Muscle layer of colon (tissue), 2 donors: ENCODE measurements around the gene ME3.
"Not testable (repeated sequence)": the region's sequence is repeated elsewhere in the genome, so short reads cannot be mapped to it uniquely, and the experiment has no call there.

Experiments
- H3K27ac ChIP-seq: one replicate; pipeline ENCODE4 v1.7.0; 2013; ENCODE audit warnings: low read depth, mild to moderate bottlenecking, low read length, moderate library complexity
- H3K27me3 ChIP-seq, 2 donors: one replicate each; pipeline ENCODE4 v1.7.0; 2013; ENCODE audit warnings: low read length in 2 of 2, mild to moderate bottlenecking in 2 of 2; ENCODE audit not compliant: insufficient read depth in 2 of 2, control insufficient read depth in 1 of 2
- H3K36me3 ChIP-seq: one replicate; pipeline ENCODE4 v1.7.0; 2013; ENCODE audit warnings: mild to moderate bottlenecking, low read length; ENCODE audit not compliant: insufficient read depth
- H3K4me1 ChIP-seq: one replicate; pipeline ENCODE4 v1.7.0; 2013; ENCODE audit warnings: mild to moderate bottlenecking, low read length; ENCODE audit not compliant: insufficient read depth
- H3K4me3 ChIP-seq, 2 donors: one replicate each; pipeline ENCODE4 v1.7.0; 2013; ENCODE audit warnings: low read length in 2 of 2, low read depth in 1 of 2, mild to moderate bottlenecking in 1 of 2, moderate library complexity in 1 of 2
- H3K9ac ChIP-seq: one replicate; pipeline ENCODE4 v1.7.0; 2013; ENCODE audit warnings: low read length
- H3K9me3 ChIP-seq: one replicate; pipeline ENCODE4 v1.7.0; 2013; ENCODE audit warnings: mild to moderate bottlenecking, low read length
- donor health status: abdominal sarcoma.
- donor health status: Adenocarcinoma of cecum.

ME3 gene

DNA sequence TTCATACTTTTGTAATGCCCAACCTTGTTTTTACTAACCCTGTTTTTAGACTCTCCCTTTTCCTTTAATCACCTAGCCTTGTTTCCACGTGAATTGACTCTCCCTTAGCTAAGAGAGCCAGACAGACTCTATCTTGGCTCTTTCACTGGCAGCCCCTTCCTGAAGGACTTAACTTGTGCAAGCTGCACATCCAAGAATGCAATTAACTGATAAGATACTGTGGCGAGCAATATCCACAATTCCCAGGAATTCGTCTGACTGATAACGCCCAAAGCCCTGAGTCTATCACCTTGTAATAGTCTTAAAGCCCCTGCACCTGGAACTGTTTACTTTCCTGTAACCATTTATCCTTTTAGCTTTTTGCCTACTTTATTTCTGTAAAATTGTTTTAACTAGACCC is 248.9 kb downstream of the ME3 start:
- not testable (repeated sequence) for H3K4me1 ChIP-seq, H3K9ac ChIP-seq, H3K9me3 ChIP-seq, H3K4me3 ChIP-seq, H3K27me3 ChIP-seq, H3K36me3 ChIP-seq, H3K27ac ChIP-seq

DNA sequence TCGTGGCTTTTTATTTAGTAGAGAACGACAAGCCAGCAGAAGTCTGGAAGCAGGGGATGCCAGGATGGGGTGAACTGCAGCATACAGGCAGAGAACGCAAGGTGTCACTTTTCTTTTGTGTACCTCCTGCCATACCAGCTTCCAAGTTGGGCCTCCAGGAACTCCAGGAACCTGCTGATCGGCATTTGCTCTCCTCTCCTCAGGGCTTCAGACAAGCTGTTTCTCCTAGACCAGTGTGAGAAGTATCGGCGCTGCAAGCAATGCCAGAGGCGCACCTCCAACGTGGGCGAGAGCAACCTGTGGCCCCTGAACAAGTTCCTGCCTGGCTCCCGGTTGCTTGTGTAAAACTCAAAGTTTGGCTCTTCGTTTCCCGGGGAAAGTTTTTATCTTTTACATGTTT is 250.0 kb downstream of the ME3 start:
- H3K27me3 ChIP-seq: no peaks in the 10 kb centered on the region
- H3K4me3 ChIP-seq: no peak overlapping the region
- H3K4me1 ChIP-seq: no peaks in the 10 kb centered on the region
- no peaks in the 10 kb centered on the region for H3K9me3 ChIP-seq
- H3K9ac ChIP-seq: no peak overlapping the region
- H3K36me3 ChIP-seq: no peaks in the 10 kb centered on the region
- H3K27ac ChIP-seq: no peak overlapping the region

DNA sequence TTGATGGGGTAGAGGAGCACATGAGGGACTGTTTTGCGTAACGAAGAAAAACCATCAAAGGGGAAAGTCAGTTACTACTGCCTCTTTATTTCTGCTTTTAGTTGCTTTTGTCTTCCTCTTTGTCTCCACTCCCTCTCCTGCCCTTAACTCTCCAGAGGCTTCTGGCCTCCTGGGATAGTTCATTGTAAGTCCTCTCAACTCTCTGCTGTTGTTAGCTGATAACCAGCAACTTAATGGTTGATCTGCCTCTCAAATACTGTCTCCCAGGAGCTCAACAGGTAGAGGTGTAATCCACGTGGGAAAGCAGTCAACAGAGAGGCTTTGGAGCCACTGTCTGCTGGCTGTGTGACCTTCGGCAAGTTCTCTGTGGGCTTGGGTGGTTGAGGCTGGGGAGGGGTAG is 250.5 kb downstream of the ME3 start:
- Histone ChIP-seq H3K4me3 (no peak overlapping the region), H3K4me1 (no peaks in the 10 kb centered on the region), H3K36me3 (no peaks in the 10 kb centered on the region), H3K9me3 (no peaks in the 10 kb centered on the region), H3K9ac (no peak overlapping the region), H3K27ac (no peak overlapping the region), H3K27me3 (no peaks in the 10 kb centered on the region)

DNA sequence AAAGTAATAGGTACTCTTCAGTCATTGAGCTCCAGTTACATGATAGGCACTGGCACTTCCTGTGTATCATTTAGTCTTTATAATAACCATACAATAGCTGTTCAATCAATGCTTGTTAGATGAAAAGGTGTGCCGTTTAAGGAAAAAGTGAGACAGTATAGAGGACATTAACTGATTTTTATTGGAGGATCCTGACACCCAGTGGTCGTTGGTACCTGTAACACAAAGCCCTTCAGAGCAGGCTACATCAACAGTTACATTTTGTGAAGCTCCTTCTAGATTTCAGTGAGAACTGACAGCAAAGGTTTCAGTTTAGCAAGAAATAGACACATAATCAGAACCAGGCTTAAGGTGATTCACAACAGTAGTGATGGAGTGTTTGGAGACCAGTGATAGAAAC is 253.5 kb downstream of the ME3 start:
- no peaks in the 10 kb centered on the region for H3K27me3 ChIP-seq
- no peaks in the 10 kb centered on the region for H3K4me1 ChIP-seq
- H3K9ac ChIP-seq: no peak overlapping the region
- no peak overlapping the region for H3K27ac ChIP-seq
- H3K36me3 ChIP-seq: no peaks in the 10 kb centered on the region
- H3K9me3 ChIP-seq: no peaks in the 10 kb centered on the region
- no peak overlapping the region for H3K4me3 ChIP-seq

DNA sequence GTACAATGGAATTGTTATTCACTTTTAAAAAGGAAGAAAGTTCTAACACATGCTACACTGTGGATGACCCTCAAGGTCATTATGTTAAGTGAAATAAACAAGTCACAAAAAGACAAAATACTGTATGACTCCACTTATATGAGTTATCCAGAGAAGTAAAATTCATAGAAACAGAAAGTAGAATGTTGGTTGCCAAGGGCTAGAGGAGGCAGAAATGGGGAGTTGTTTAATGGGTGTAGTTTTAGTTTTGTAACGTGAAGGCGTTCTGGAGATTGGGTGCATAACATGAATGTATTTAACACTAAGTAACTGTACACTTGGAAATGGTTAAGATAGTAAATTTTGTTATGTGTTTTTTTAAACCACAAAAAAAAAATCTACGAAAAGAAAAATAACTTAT is 253.9 kb downstream of the ME3 start:
- Histone ChIP-seq H3K27ac (no peak overlapping the region), H3K4me3 (no peak overlapping the region), H3K4me1 (no peaks in the 10 kb centered on the region), H3K36me3 (no peaks in the 10 kb centered on the region), H3K9ac (no peak overlapping the region), H3K9me3 (no peaks in the 10 kb centered on the region), H3K27me3 (no peaks in the 10 kb centered on the region)

DNA sequence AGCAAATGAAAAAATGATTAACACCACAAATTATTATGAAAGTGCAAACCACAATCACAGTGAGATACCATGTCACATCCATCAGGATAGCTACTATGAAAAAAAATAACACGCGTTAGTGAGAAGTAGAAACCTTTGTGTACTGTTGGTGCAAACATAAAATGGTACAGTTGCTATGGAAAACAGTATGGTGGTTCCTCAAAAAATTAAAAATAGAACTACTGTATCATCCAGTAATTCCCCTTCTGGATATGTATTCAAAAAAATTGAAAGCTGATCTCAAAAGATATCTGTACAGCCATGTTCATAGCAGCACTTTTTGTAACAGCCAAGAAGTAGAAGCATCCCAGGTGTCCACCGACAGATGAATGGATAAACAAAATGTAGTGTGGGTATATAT is 254.3 kb downstream of the ME3 start:
- no peaks in the 10 kb centered on the region for H3K9me3 ChIP-seq
- no peak overlapping the region for H3K9ac ChIP-seq
- no peaks in the 10 kb centered on the region for H3K27me3 ChIP-seq
- H3K4me1 ChIP-seq: no peaks in the 10 kb centered on the region
- H3K36me3 ChIP-seq: no peaks in the 10 kb centered on the region
- H3K27ac ChIP-seq: no peak overlapping the region
- H3K4me3 ChIP-seq: no peak overlapping the region

DNA sequence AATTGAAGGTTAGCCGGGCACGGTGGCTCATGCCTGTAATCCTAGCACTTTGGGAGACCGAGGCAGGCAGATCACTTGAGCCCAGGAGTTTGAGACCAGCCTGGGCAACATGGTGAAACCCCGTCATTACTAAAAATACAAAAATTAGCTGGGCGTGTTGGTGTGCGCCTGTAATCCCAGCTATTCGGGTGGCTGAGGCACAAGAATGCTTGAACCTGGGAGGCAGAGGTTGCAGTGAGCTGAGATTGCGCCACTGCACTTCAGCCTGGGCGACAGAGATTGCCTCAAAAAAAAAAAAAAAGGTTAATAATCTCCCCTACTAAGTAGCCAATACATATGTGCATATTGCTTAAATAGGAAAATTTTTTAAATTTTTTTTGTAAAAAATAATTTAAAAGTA is 255.5 kb downstream of the ME3 start:
- not testable (repeated sequence) for H3K27ac ChIP-seq, H3K4me1 ChIP-seq, H3K9ac ChIP-seq, H3K4me3 ChIP-seq, H3K9me3 ChIP-seq, H3K36me3 ChIP-seq, H3K27me3 ChIP-seq

DNA sequence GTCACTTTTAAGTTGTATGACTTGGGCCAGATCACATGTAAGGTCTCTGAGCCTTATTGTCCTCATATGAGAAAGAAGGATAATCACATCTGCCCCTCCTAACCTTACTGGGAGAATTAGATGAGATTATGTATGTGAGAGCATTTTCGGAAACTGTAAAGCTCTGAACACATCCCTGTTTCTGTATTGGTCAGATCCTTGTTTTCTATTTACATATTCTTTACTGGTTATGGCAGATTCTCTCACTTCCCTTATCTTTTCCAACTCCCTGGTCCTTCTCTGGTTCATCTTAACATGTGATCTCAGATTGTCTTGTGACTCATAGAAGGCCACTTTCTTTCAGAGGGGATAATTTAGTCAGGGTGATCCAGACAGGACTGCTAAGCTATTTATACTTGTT is 255.9 kb downstream of the ME3 start:
- Histone ChIP-seq H3K27me3 (no peaks in the 10 kb centered on the region), H3K4me3 (no peak overlapping the region), H3K4me1 (no peaks in the 10 kb centered on the region), H3K9ac (no peak overlapping the region), H3K36me3 (no peaks in the 10 kb centered on the region), H3K27ac (no peak overlapping the region), H3K9me3 (no peaks in the 10 kb centered on the region)

DNA sequence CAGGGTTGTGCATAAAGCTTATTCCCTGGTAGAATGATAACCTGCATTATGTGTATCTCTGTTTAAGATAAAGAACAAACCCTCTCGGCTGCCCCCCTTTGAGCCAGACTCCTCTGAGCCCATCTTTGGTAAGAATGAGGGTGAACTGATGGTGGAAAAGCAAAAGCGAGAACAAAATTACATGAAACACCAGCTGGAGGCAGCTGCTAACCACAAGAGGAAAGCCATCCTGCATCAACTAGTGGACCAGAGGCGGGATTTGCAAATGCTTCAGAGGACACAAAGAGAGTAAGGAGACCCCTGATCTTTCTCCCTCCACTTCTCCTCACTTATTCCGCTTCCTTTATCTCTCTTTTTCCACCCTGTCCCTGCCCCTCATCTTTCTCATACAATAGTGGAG is 257.4 kb downstream of the ME3 start:
- Histone ChIP-seq H3K27me3 (no peaks in the 10 kb centered on the region), H3K9me3 (no peaks in the 10 kb centered on the region), H3K27ac (no peak overlapping the region), H3K36me3 (no peaks in the 10 kb centered on the region), H3K9ac (no peak overlapping the region), H3K4me1 (no peaks in the 10 kb centered on the region), H3K4me3 (no peak overlapping the region)

DNA sequence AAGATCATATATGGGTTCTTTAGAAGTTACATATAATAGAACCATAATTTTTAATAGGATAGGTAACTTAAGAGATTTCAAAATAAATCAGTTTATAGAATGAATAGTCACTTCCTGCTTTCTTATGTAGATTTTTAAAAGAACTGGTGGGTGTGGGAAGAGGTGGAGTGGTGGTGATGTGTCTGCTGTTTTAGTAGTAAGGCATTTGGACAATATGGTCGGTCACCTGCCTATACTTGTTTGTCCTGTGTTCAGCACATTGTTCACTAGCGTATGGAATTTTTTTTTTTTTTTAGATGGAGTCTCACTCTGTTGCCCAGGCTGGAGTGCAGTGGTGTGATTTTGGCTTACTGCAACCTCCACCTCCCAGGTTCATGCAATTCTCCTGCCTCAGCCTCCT is 258.4 kb downstream of the ME3 start:
- Histone ChIP-seq H3K9me3 (no peaks in the 10 kb centered on the region), H3K4me1 (no peaks in the 10 kb centered on the region), H3K27ac (no peak overlapping the region), H3K36me3 (no peaks in the 10 kb centered on the region), H3K4me3 (no peak overlapping the region), H3K27me3 (no peaks in the 10 kb centered on the region), H3K9ac (no peak overlapping the region)

DNA sequence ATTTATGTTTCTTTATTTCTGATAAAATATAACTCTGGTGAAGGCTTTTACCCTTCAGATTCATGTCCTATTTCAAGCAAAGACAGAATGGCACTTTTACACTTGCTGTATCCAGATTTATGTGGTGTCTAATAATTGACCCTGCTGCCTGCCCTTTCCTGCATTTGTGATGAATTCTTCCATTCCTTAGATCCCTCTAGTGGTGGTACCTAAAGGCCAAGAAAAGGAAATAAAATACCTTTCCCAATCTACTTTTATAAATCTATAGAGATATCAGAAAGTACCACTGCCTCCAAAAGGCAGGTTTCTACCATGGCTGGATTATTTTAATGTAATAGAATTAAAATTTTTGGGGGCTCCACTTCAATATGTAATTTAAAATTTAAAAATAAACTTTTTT is 263.6 kb downstream of the ME3 start:
- Histone ChIP-seq H3K9ac (no peak overlapping the region), H3K27me3 (no peaks in the 10 kb centered on the region), H3K9me3 (no peaks in the 10 kb centered on the region), H3K36me3 (no peaks in the 10 kb centered on the region), H3K4me3 (no peak overlapping the region), H3K27ac (no peak overlapping the region), H3K4me1 (no peaks in the 10 kb centered on the region)

DNA sequence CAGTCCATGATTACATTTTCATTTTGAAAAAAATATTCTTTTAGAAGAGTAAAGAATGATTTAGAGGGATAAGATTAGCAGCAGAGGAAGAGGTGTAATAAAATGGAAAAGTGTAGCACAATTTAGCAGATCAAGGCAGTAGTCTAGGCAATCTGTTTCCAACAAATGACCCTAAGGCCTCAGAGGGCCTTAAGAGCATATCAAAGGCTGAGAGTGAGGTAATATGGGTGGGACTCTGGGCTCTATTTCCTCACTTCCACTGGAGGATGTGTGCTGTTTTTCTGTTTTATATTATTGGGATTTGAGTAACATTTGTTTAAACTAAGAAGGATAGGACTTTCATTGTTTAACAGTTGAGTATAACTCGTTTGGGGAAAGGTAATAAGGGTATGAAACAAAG is 269.0 kb downstream of the ME3 start:
- no peak overlapping the region for H3K4me3 ChIP-seq

DNA sequence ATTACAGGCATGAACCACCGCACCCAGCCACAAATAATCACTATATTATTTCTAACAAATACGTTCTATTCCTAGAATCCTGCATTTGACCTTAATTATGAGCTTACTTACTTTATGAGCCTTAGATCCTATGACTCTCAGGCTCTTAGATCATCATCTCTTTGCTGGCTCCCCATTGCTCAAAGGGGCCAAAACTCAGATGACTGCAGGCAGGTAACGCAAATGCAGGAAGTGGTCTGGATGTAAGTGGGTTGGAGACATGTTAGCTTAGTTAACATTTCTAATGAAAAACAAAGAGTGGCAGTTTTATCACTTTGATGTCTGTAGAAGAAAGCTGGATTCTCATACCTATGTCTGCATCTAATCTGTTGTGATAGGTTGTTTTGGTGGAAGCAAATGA is 274.3 kb downstream of the ME3 start:
- H3K9me3 ChIP-seq: no peaks in the 10 kb centered on the region
- H3K4me3 ChIP-seq: no peak overlapping the region
- no peaks in the 10 kb centered on the region for H3K27me3 ChIP-seq
- H3K4me1 ChIP-seq: peaks cover 8% of the 10 kb centered on the region
- no peak overlapping the region for H3K9ac ChIP-seq
- H3K36me3 ChIP-seq: no peaks in the 10 kb centered on the region
- H3K27ac ChIP-seq: no peak overlapping the region

More for the DNA sequence above, 269.0 kb downstream of the ME3 start:
- Histone ChIP-seq H3K4me1 (no peaks in the 10 kb centered on the region), H3K9me3 (no peaks in the 10 kb centered on the region), H3K27me3 (no peaks in the 10 kb centered on the region), H3K27ac (no peak overlapping the region), H3K9ac (no peak overlapping the region), H3K36me3 (no peaks in the 10 kb centered on the region)
